Cardiac fibroblast (primary cell): ENCODE measurements around the gene CCDC137.
"Not testable (repeated sequence)": the region's sequence is repeated elsewhere in the genome, so short reads cannot be mapped to it uniquely, and the experiment has no call there.

Experiments
- DNase-seq, 2 donors: peaks; one replicate each; pipeline versions ENCODE4 v3.0.0 to v3.0.0-alpha.2; 2010; ENCODE audit warnings: low read depth in 2 of 2
- H3K4me3 ChIP-seq, 2 donors: replicated peaks in 1 of 2; 1 replicate in 1 of 2; 2 replicates in 1 of 2; pipeline ENCODE4 v1.5.1; 2011; ENCODE audit warnings: low read depth in 2 of 2, low read length in 2 of 2, mild to moderate bottlenecking in 2 of 2, moderate library complexity in 1 of 2
- CTCF ChIP-seq: IDR thresholded peaks from one replicate; pipeline ENCODE4 v1.5.1; 2011; ENCODE audit warnings: low read depth, mild to moderate bottlenecking, low read length, inconsistent platforms

Gene CCDC137

GRCh38 chr17:81672954-81673353 is 6.4 kb downstream of the CCDC137 start:
- no peak for DNase-seq
- no peak overlapping the region for H3K4me3 ChIP-seq
- TF ChIP-seq CTCF, result no peak

DNA sequence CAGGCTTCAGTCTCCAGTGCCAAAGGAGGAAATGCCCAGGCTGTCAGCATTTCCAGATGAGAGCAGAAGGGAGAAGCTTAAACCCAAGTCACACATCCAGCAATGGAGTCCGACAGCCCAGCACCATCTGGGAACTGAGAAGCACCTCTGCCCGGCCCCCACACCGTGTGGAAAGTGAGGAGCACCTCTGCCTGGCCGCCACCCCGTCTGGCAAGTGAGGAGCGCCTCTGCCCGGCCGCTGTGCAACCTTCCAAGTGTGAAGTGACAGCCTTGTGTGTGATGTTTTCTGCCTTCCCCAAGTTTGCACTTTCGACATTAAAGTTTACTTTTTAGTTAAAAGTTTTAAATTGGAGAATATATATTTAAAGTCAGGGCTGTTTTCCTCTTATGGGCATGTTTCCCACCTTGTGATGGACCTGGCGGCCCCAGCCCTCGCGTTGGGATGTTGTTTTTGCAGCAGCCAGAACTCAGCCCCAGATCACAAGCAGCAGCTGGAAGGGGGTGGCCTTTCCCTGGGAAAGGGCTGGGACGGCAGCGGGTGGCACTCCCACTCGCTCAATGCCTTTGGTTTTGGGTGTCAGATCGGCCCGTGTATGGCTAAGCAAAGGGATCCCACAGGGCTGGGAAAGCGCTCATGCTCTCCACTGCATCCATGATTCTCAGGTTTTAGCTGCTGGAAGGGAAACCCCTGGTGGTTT is 7.2 kb downstream of the CCDC137 start:
- H3K4me3 ChIP-seq, result no peak overlapping the region
- no peak for DNase-seq
- TF ChIP-seq CTCF, result no peak

DNA sequence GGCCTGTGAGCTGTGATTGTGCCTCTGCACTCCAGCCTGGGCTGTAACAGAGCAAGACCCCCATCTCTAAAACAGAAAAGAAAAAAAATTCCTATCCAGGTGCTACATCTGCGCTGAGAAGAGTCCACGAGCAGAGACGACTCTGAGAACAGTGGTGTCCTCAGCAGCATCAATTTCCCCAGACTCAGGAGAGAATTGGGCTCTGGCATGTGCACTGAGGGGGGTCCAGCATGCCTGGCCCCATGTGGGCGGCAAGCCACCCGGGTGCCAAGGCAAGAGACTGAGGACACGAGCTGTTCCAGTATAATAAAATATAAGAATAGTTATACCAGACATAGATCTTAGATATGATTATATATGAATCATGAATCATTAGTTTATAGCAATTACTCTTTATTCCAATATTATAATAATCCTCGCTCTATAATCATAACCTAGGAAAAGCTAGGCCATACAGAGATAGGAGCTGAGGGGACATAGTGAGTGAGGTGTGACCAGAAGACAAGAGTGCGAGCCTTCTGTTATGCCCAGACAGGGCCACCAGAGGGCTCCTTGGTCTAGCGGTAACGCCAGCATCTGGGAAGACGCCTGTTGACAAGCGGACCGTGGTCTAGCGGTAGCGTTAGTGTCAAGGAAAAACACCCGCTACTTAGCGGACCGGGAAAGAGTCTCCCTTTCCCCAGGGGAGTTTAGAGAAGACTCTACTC is 9.1 kb downstream of the CCDC137 start:
- not testable (repeated sequence) for H3K4me3 ChIP-seq
- peak; percentile 54 for TF ChIP-seq CTCF
- DNase-seq, result peak; percentile 49 to 52

DNA sequence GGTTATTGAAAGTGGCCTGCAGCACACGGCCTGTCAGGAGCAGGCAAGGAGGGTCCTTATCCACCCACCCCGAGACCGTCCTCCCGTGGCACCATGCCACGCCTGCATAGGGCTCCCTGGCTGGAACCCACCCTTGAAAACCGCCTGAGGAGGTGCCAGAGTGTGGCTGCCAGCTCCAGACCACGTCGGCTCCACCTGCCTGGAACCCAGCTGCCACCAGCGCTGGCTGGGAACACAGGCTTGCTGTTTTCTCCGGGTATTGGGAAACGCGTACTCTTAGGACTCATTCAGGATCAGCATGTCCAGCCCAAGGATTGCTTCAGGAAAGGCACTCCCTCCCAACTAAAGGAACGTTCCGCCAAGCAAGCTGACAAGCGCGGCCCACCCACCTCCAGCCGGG is 10.4 kb downstream of the CCDC137 start:
- TF ChIP-seq CTCF, result no peak
- no peak overlapping the region for H3K4me3 ChIP-seq
- no peak for DNase-seq

GRCh38 chr17:81680150-81680549 is 13.6 kb downstream of the CCDC137 start:
- no peak for DNase-seq
- no peak overlapping the region for H3K4me3 ChIP-seq
- no peak for TF ChIP-seq CTCF

DNA sequence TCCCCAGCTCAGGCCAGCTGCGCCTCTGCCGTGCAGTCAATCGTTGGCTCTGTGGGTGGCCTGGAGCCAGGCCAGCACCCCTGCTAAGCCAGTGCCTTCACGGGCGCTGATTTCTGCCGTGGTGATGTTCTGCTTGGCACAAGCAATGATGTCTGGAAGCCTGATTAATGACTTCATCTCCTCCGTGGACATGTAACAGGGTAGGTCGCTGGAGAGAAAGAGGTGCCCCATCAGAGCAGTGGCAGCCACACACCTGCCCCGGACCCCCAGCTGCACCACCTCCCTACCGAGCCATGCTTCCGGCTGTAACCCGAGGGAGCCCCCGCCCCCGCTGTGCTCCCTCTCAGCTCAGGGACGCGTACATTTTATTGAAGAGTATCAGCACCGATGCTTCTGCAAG is 15.1 kb downstream of the CCDC137 start:
- H3K4me3 ChIP-seq, result no peak overlapping the region
- no peak for DNase-seq
- TF ChIP-seq CTCF, result no peak
